ENCODE measurements around the gene CXCL8. TPM values are rescaled to one million over a fixed set of nuclear protein-coding genes. Genes with fewer than 3 reads are reported as not detected.

The CXCL8 gene
- total RNA-seq (2021; fragmentation: NEBNext Ultra II Directional; extraction: Animal tissue kit (Norgen Biotek cat#: 25700)) = not detected in 2 replicates
- not detected in 2 replicates for polyA plus RNA-seq (2011; rRNA removed)
- polyA plus RNA-seq (2011; cell fraction: cytosol; rRNA removed) = not detected
- not detected for polyA plus RNA-seq (2011; cell fraction: nucleus; rRNA removed)
- not detected in 4 replicates for polyA plus RNA-seq (2012, experiment 1 of 2)
- not detected for polyA plus RNA-seq (2012, experiment 2 of 2)
- polyA plus RNA-seq (2013, experiment 1 of 2) = 0.16 TPM
- not detected for polyA plus RNA-seq (2013, experiment 2 of 2)
- not detected in 2 replicates for polyA minus RNA-seq (2011; rRNA and poly(A)+ RNA removed)
- not detected for polyA minus RNA-seq (2011; cell fraction: cytosol; rRNA and poly(A)+ RNA removed)
- polyA minus RNA-seq (2011; cell fraction: nucleus; rRNA and poly(A)+ RNA removed) = not detected
- long read RNA-seq, experiment 1 = 0 reads
- long read RNA-seq, experiment 2 = 0 reads

DNA sequence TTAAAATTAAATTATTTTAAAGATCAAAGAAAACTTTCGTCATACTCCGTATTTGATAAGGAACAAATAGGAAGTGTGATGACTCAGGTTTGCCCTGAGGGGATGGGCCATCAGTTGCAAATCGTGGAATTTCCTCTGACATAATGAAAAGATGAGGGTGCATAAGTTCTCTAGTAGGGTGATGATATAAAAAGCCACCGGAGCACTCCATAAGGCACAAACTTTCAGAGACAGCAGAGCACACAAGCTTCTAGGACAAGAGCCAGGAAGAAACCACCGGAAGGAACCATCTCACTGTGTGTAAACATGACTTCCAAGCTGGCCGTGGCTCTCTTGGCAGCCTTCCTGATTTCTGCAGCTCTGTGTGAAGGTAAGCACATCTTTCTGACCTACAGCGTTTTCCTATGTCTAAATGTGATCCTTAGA is at the start of gene CXCL8:
Gene CXCL8, plus strand, starts transcription at position 217 of the 426 bp plus-strand sequence. Its CDS starts 90 bp downstream, at position 307.
- Histone ChIP-seq H3K36me3 (ENCODE audit: control insufficient read depth in 2 of 4, insufficient read depth in 4 of 4, low read length in 3 of 4) (no peaks in the 10 kb centered on the region), H3K56ac (replicated peaks; ENCODE audit: insufficient read length, low read depth, low read length) (no peak within 1 kb of the TSS), H2BK5ac (ENCODE audit: low read depth, low read length) (no peak within 1 kb of the TSS), H3K18ac (ENCODE audit: extremely low read depth, low read length) (no peak within 1 kb of the TSS), H2BK20ac (ENCODE audit: low read length) (no peak within 1 kb of the TSS), H3K4me1 (replicated peaks in 1 of 4; ENCODE audit: control insufficient read depth in 3 of 4, insufficient read depth in 4 of 4, low read length in 3 of 4) (no peaks in the 10 kb centered on the region), H3K14ac (ENCODE audit: insufficient read length) (no peak within 1 kb of the TSS), H4K8ac (ENCODE audit: extremely low read depth, insufficient read depth, low read length) (no peak within 1 kb of the TSS), H3K23me2 (ENCODE audit: low read depth, low read length) (no peaks in the 10 kb centered on the region), H2AFZ (ENCODE audit: low read length) (0 out of 2 replicates have a peak within 1 kb of the TSS, but pooled peaks have one; percentile 6), H2AK5ac (ENCODE audit: low read depth, low read length) (no peak within 1 kb of the TSS), H3K9ac (replicated peaks in 1 of 4; ENCODE audit: extremely low read depth in 1 of 4, low read depth in 3 of 4, low read length in 3 of 4) (no peak within 1 kb of the TSS), H2BK120ac (replicated peaks; ENCODE audit: low read depth, low read length) (no peak within 1 kb of the TSS), H2BK12ac (ENCODE audit: low read depth, low read length) (no peak within 1 kb of the TSS), H3K4ac (replicated peaks; ENCODE audit: insufficient read length, low read depth, low read length) (no peak within 1 kb of the TSS), H4K5ac (ENCODE audit: insufficient read length, low read depth, low read length) (no peak within 1 kb of the TSS), H3K4me3 (ENCODE audit: extremely low read depth in 1 of 4, insufficient read depth in 2 of 4, low read depth in 3 of 4, low read length in 4 of 4) (no peak within 1 kb of the TSS), H3K79me1 (ENCODE audit: low read depth, low read length) (no peaks in the 10 kb centered on the region), H3K9me3 (ENCODE audit: insufficient read depth in 2 of 2, low read depth in 1 of 2, low read length in 1 of 2) (no peaks in the 10 kb centered on the region), H3K27me3 (replicated peaks in 1 of 4; ENCODE audit: control insufficient read depth in 3 of 4, extremely low read depth in 1 of 4, insufficient read depth in 3 of 4, low read length in 3 of 4) (no peaks in the 10 kb centered on the region), H4K20me1 (replicated peaks in 1 of 2; ENCODE audit: control insufficient read depth in 1 of 2, insufficient read depth in 2 of 2, low read length in 2 of 2) (no peaks in the 10 kb centered on the region), H3K4me2 (ENCODE audit: insufficient read depth in 1 of 2, low read depth in 2 of 2, low read length in 2 of 2) (no peak within 1 kb of the TSS), H4K91ac (replicated peaks; ENCODE audit: insufficient read length, low read length) (no peak within 1 kb of the TSS), H3K79me2 (ENCODE audit: control insufficient read depth in 1 of 2, insufficient read depth in 2 of 2, low read length in 2 of 2) (no peaks in the 10 kb centered on the region), H3K27ac (ENCODE audit: low read depth, low read length) (no peak within 1 kb of the TSS), H3K23ac (ENCODE audit: insufficient read length) (no peak within 1 kb of the TSS), H2BK15ac (ENCODE audit: low read length) (no peak within 1 kb of the TSS)
- ChIA-PET POLR2A (ENCODE audit: partially characterized antibody) (no interaction called here), CTCF (ENCODE audit: partially characterized antibody) (interaction anchor here (0.9 to 2.2 kb wide), 3 partner anchors 10 to 391 kb away, joined by 3 to 16 read pairs (median 5); no protein-coding TSS in a partner anchor)
- no peak for FAIRE-seq
- WGBS, 2 experiments (ENCODE audit: extremely low coverage in 1 of 2, insufficient coverage in 1 of 2, insufficient read length in 1 of 2, insufficient replicate concordance in 2 of 2, low coverage in 1 of 2, low lambda C conversion rate in 2 of 2, missing lambda C conversion rate in 1 of 2) = 87% methylated on average over 7 of the region's 7 CpGs; no CpG with 5 or more reads in 1 of the 2 experiments
- DNase-seq (ENCODE audit: low read depth in 1 of 2, low spot score in 2 of 2) = no peak
- TF ChIP-seq SIX5 (IDR thresholded peaks at IDR 0.05; ENCODE audit: low read depth, low read length) (no peak), SP1 (IDR thresholded peaks at IDR 0.05; ENCODE audit: low read depth, low read length) (no peak), MAFK (IDR thresholded peaks at IDR 0.05; ENCODE audit: low read depth, low read length) (no peak), EGR1 (IDR thresholded peaks at IDR 0.05; ENCODE audit: borderline replicate concordance, low read depth, low read length) (no peak), CBX5 (IDR thresholded peaks at IDR 0.05; ENCODE audit: low read depth, low read length) (no peak), CHD1 (IDR thresholded peaks at IDR 0.05; ENCODE audit: low read depth, low read length) (no peak), KDM4A (IDR thresholded peaks at IDR 0.05; ENCODE audit: low read depth, low read length, severe bottlenecking) (no peak), EZH2 (IDR thresholded peaks at IDR 0.05; ENCODE audit: low read depth, low read length, severe bottlenecking) (no peak)
- TF ChIP-seq, protein P1, sequence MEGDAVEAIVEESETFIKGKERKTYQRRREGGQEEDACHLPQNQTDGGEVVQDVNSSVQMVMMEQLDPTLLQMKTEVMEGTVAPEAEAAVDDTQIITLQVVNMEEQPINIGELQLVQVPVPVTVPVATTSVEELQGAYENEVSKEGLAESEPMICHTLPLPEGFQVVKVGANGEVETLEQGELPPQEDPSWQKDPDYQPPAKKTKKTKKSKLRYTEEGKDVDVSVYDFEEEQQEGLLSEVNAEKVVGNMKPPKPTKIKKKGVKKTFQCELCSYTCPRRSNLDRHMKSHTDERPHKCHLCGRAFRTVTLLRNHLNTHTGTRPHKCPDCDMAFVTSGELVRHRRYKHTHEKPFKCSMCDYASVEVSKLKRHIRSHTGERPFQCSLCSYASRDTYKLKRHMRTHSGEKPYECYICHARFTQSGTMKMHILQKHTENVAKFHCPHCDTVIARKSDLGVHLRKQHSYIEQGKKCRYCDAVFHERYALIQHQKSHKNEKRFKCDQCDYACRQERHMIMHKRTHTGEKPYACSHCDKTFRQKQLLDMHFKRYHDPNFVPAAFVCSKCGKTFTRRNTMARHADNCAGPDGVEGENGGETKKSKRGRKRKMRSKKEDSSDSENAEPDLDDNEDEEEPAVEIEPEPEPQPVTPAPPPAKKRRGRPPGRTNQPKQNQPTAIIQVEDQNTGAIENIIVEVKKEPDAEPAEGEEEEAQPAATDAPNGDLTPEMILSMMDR (IDR thresholded peaks at IDR 0.05; ENCODE audit: control extremely low read depth in 1 of 3, insufficient read depth in 1 of 3, low read depth in 1 of 3, low read length in 3 of 3) = no peak

Data from H1 (cell line).